ENCODE data around the gene PTPN4.
A peak's percentile ranks its signal among the peaks of the same experiment; 100 is the strongest.
"Not testable (repeated sequence)": the region's sequence is repeated elsewhere in the genome, so short reads cannot be mapped to it uniquely, and the experiment has no call there.

The PTPN4 gene

DNA sequence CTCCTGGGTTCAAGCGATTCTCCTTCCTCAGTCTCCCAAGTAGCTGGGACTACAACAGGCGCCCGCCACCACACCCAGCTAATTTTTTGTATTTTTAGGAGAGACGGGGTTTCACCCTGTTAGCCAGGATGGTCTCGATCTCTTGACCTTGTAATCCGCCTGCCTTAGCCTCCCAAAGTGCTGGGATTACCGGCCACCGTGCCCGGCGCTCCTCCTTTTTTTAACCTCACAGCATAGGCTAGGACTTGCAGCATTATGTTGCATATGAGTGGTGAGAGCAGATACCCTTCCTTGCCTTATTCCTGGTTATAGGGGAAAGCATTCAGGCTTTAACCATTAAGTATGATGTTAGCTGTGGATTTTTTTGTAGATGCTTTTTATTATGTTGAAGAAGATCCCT is 42.3 kb downstream of the PTPN4 start:
- not testable (repeated sequence) for DNase-seq (ENCODE audit: insufficient read length, low spot score); FAIRE-seq

DNA sequence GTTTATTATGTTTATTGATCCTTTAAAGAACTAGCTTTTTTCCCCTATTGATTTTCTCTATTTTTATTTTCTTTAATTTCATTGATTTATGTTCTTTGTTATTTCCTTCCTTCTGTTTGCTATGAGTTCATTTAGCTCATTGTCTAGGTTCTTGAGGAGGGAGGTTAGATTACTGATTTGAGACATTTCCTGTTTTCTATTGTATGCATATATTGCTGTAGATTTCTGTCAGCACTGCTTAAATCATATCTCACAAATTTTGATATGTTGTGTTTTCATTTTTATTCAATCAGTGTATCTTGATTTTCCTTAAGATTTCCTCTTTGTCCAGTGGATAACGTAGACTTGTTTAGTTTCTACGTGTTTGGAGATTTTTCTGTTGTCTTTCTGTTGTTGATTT is 43.4 kb downstream of the PTPN4 start:
- DNase-seq (ENCODE audit: insufficient read length, low spot score) (no peak), FAIRE-seq (no peak)

GRCh38 chr2:119804409-119804808 is 44.7 kb downstream of the PTPN4 start:
- not testable (repeated sequence) for FAIRE-seq; DNase-seq (ENCODE audit: insufficient read length, low spot score)

GRCh38 chr2:119808516-119809147 is 48.9 kb downstream of the PTPN4 start:
- DNase-seq (ENCODE audit: insufficient read length, low spot score) = no peak
- no peak for FAIRE-seq

GRCh38 chr2:119809339-119810048 is 49.8 kb downstream of the PTPN4 start:
- FAIRE-seq (no peak), DNase-seq (ENCODE audit: insufficient read length, low spot score) (no peak)

DNA sequence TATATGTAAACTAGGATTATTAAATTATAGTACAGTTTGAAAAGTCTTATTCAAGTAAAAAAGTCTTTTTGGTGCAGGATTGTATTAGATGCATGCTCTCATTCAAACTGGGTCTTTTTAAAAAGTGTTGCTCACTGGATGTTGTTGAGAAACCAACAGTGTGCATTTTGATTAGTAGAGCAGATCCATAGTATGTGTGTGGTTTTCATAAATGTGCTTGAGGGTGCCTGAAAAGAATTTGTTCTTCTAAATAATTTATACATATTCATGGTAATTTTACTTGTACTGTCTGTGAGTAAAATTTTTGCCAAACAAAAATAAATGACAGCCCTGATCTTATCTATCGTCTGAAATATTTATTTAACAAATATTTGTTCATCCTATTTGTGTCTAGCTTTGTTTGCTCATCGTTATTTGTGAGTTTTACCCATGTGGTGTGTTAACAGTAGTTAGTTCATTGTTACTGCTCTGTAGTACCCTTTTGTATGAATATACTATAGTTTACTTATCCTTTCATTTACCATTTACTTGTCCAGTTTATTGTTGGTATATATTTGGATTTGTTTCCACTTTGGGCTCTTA is 50.4 kb downstream of the PTPN4 start:
- DNase-seq (ENCODE audit: insufficient read length, low spot score) = no peak

GRCh38 chr2:119814216-119814615 is 54.5 kb downstream of the PTPN4 start:
- FAIRE-seq = no peak
- DNase-seq (ENCODE audit: insufficient read length, low spot score) = no peak

More for the DNA sequence above, 50.4 kb downstream of the PTPN4 start:
- no peak for FAIRE-seq

DNA sequence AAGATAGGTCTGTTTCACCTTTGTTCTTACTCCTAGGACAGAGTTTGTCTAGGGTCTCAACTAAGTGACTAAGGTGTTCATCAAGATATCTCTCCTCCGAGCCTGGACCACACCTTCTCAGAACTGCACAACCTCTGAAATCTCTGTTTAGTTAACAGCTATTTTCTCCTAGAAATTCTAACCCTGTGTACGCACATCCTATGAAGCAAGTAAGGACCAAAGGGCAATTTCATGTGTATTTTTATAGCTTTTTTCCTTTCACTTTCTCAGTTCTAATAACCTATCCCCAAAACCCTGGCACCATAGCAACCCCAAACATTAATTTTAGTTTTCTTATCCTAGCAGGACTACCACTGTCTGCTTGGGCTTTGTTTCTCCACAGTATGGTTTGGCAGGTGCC is 59.1 kb downstream of the PTPN4 start:
- no peak for FAIRE-seq
- no peak for DNase-seq (ENCODE audit: insufficient read length, low spot score)

GRCh38 chr2:119819846-119820245 is 60.1 kb downstream of the PTPN4 start:
- FAIRE-seq = no peak
- DNase-seq (ENCODE audit: insufficient read length, low spot score) = no peak

DNA sequence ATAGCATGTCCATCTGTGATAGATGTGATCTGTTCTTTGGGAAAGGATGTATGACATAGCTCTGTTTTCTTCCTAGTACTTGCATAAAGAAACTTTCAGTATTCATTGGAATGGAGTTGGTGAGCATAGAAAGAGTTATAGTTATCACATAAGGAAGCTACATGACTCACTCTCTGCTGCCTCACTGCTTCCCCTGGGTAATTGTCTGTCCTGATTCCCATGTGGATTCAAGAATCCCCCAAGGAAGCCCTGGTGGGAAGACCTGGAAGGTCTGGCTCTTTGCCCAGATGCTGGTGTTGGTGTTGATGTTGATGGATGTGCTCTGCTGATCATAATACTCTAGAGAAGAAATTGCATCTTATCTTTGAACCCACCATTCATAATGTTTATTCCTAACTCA is 60.6 kb downstream of the PTPN4 start:
- no peak for DNase-seq (ENCODE audit: insufficient read length, low spot score)

DNA sequence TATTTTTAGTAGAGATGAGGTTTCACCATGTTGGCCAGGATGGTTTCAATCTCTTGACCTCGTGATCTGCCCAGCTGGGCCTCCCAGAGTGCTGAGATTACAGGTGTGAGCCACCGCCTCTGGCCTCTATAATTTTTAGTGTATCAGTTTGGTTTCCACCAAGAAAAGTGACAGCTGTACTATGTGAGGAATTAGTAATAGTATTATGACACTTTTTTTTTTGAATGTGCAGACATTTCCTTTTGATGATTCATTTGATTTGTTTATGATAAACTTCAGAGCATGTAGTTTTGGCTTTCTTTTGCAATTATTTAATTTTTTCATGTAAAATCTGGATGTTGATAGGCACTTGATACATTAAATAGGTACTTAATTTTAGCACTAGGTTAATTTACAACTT is 61.5 kb downstream of the PTPN4 start:
- DNase-seq (ENCODE audit: insufficient read length, low spot score) = no peak
- FAIRE-seq = no peak

More for the DNA sequence above, 60.6 kb downstream of the PTPN4 start:
- no peak for FAIRE-seq

DNA sequence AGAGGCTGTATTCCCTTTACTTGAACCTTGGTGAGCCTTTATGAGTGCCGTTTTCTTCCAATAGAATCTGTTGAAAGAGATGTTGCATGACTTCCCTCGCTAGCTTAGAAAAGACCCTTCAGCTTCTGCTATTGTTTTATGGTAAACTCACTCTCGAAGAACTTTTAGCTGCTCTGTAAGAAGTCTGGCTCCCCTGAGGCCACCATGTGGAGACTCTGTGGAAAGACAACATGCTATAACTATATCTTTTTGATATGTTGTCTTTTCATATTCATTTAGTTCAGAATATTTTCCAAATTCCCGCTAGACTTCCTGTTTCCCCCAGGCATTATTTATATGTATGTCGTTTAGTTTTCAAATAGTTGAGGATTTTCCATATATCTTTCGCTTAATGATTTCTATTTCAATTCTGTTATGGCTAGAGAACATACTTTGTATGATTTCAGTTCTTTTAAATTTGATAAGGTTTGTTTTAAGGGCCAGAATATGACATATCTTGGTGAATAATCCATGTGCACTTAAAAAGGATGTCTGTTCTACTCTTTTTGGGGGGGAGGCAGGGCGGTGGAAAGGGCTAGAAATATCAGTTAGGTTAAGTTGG is 64.1 kb downstream of the PTPN4 start:
- DNase-seq (ENCODE audit: insufficient read length, low spot score) (no peak), FAIRE-seq (peak; percentile 58)

- peak; percentile 6 for DNase-seq (ENCODE audit: insufficient read length, low spot score)
- peak; percentile 74 for FAIRE-seq
Measured at GRCh38 chr2:119826370-119826961, 66.7 kb downstream of the PTPN4 start.

GRCh38 chr2:119827866-119828507 is 68.3 kb downstream of the PTPN4 start:
- no peak for DNase-seq (ENCODE audit: insufficient read length, low spot score)
- FAIRE-seq = no peak

GRCh38 chr2:119836455-119837142 is 76.9 kb downstream of the PTPN4 start:
- DNase-seq (ENCODE audit: insufficient read length, low spot score) (no peak), FAIRE-seq (no peak)

DNA sequence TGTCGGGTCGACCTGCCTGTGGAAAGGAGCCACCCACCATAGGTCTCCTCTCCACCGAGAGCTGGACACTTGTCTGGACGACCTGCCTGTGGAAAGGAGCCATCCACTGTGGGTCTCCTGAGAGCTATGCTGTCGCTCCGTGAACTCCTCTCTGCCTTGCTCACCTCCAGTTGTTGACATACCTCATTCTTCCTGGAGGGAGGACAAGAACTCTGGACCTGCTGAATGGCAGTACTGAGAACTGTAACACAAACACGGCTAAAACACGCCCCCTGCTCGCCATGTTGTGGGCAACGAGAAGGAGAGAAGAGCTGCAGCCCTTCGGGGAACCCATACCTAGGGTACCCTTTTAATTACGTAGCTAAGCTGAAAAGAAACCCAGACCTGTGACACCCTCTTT is 77.6 kb downstream of the PTPN4 start:
- no peak for DNase-seq (ENCODE audit: insufficient read length, low spot score)
- FAIRE-seq = no peak

GRCh38 chr2:119837759-119838158 is 78.0 kb downstream of the PTPN4 start:
- DNase-seq (ENCODE audit: insufficient read length, low spot score) (no peak), FAIRE-seq (no peak)

GRCh38 chr2:119838179-119838578 is 78.5 kb downstream of the PTPN4 start:
- FAIRE-seq (no peak), DNase-seq (ENCODE audit: insufficient read length, low spot score) (no peak)

DNA sequence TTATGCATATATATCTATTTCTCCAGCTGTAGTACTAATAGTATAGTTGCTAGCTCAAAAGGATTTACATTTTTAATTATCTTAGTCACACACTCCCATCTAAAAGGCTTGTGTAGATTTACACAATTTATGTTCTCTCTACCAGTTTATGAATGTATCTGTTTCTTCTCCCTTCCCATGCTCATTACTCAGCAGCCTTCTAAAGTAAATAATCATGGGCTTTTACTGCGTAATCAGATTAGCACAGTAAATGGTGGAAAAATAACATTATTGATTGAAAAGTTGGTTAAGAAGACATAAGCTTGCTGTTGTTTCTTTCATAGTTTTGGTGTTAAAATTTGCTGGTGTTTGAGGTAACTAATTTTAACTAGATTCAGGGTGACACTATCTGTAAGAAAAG is 81.8 kb downstream of the PTPN4 start:
- FAIRE-seq (no peak), DNase-seq (ENCODE audit: insufficient read length, low spot score) (no peak)

DNA sequence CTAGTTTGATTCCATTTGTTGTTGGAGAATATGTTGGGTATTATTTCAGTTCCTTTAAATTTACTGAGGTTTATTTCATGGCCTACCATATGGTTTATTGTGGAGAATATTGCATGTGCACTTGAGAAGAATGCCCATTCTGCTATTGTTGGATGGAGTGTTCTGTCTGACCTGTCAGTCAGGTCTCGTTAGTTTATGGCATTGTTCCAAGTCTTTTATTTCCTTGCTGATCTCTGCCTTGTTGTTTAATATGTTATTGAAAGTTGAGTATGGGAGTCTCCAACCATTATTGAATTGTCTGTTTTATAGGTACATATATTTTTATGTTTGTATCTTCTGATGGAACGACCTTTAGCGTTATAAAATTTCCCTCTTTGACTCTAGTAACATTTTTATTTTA is 86.3 kb downstream of the PTPN4 start:
- FAIRE-seq (no peak), DNase-seq (ENCODE audit: insufficient read length, low spot score) (no peak)

Data from GM19239 (cell line).